ENCODE measurements around the gene NMS.
"Not testable (repeated sequence)": the region's sequence is repeated elsewhere in the genome, so short reads cannot be mapped to it uniquely, and the experiment has no call there.

Gene NMS

GRCh38 chr2:100470182-100470581, at the start of gene NMS:
NMS (plus strand) TSS chr2:100470482; CDS start chr2:100470489, 7 bp downstream.
- no peak for DNase-seq

GRCh38 chr2:100422320-100423055, 47.8 kb upstream of the NMS start:
- no peak for DNase-seq

GRCh38 chr2:100423631-100424030, 46.7 kb upstream of the NMS start:
- DNase-seq = no peak

- no peak for DNase-seq
Measured at GRCh38 chr2:100424277-100424875, 45.9 kb upstream of the NMS start.

- DNase-seq = no peak
Measured at GRCh38 chr2:100425107-100425506, 45.2 kb upstream of the NMS start.

- DNase-seq = no peak
Measured at GRCh38 chr2:100425573-100426383, 44.5 kb upstream of the NMS start.

GRCh38 chr2:100426384-100426720, 43.9 kb upstream of the NMS start:
- no peak for DNase-seq

GRCh38 chr2:100427111-100427510, 43.2 kb upstream of the NMS start:
- DNase-seq = no peak

GRCh38 chr2:100427627-100428258, 42.5 kb upstream of the NMS start:
- DNase-seq = peak; percentile 69

GRCh38 chr2:100429726-100430125, 40.6 kb upstream of the NMS start:
- no peak for DNase-seq

GRCh38 chr2:100437751-100438150, 32.5 kb upstream of the NMS start:
- DNase-seq = no peak

- no peak for DNase-seq
Measured at GRCh38 chr2:100446696-100447095, 23.6 kb upstream of the NMS start.

- no peak for DNase-seq
Measured at GRCh38 chr2:100451092-100451491, 19.2 kb upstream of the NMS start.

GRCh38 chr2:100451734-100452133, 18.5 kb upstream of the NMS start:
- DNase-seq = no peak

GRCh38 chr2:100453853-100454252, 16.4 kb upstream of the NMS start:
- no peak for DNase-seq

GRCh38 chr2:100456357-100456756, 13.9 kb upstream of the NMS start:
- DNase-seq = not testable (repeated sequence)

GRCh38 chr2:100460904-100461530, 9.3 kb upstream of the NMS start:
- DNase-seq = no peak

GRCh38 chr2:100470898-100471514, 724 bp downstream of the NMS start:
- DNase-seq = no peak

- DNase-seq = no peak
Measured at GRCh38 chr2:100476606-100477005, 6.3 kb downstream of the NMS start.

- no peak for DNase-seq
Measured at GRCh38 chr2:100482741-100483140, 12.5 kb downstream of the NMS start.

- DNase-seq = no peak
Measured at GRCh38 chr2:100483895-100484294, 13.6 kb downstream of the NMS start.

GRCh38 chr2:100484390-100484789, 14.1 kb downstream of the NMS start:
- DNase-seq = no peak

GRCh38 chr2:100485396-100485795, 15.1 kb downstream of the NMS start:
- no peak for DNase-seq
